Gastrocnemius medialis (tissue), 4 donors: Measurements from ENCODE around the gene PCDH9. TPM values are rescaled to one million over a fixed set of nuclear protein-coding genes. Genes with fewer than 3 reads are reported as not detected.

ENCODE experiments used
- ATAC-seq, 2 donors: fragments of 150-250 bp; one replicate each; pipeline ENCODE4 v1.9.1; 2016
- DNase-seq, 2 donors: peaks; one replicate each; pipeline ENCODE4 v3.0.0-alpha.2; 2019
- H3K27ac ChIP-seq, 4 donors: fragments of 200-600 bp; sonication (generic); 1 replicate in 1 of 4; 2 replicates in 3 of 4; pipeline ENCODE4 v1.5.1; 2016 to 2018; ENCODE audit warnings: mild to moderate bottlenecking in 2 of 4, moderate library complexity in 1 of 4
- H3K27me3 ChIP-seq, 3 donors: fragments of 200-600 bp; sonication (generic) in 2 of 3; 1 replicate in 1 of 3; 2 replicates in 2 of 3; pipeline versions ENCODE4 v1.5.1 to v1.6.0; 2016 to 2019; ENCODE audit warnings: mild to moderate bottlenecking in 1 of 3, moderate library complexity in 1 of 3
- H3K36me3 ChIP-seq, 2 donors: fragments of 200-600 bp; sonication (generic) in 1 of 2; one replicate each; pipeline ENCODE4 v1.5.1; 2017 to 2018
- H3K4me1 ChIP-seq, 2 donors: fragments of 200-600 bp; sonication (generic) in 1 of 2; one replicate each; pipeline ENCODE4 v1.5.1; 2016 to 2017; ENCODE audit warnings: mild to moderate bottlenecking in 2 of 2
- H3K4me3 ChIP-seq, 4 donors: fragments of 200-600 bp; sonication (generic) in 3 of 4; 1 replicate in 1 of 4; 2 replicates in 3 of 4; pipeline ENCODE4 v1.5.1; 2016 to 2019; ENCODE audit warnings: mild to moderate bottlenecking in 2 of 4
- H3K9me3 ChIP-seq, 3 donors: fragments of 200-600 bp; sonication (generic) in 2 of 3; 1 replicate in 1 of 3; 2 replicates in 2 of 3; pipeline ENCODE4 v1.5.1; 2016 to 2019
- POLR2A ChIP-seq, 2 donors: fragments of 450-650 bp; IDR thresholded peaks; one replicate each; pipeline ENCODE4 v1.6.1; 2017; ENCODE audit warnings: antibody characterized with exemption in 2 of 2, mild to moderate bottlenecking in 2 of 2, moderate library complexity in 2 of 2
- in situ Hi-C, 4 donors: fragments of 200-750 bp; cut with MboI; loops; one replicate each; pipeline versions ENCODE4 v1.15.0 to v1.8.0; 2017; ENCODE audit warnings: low sequenced_read_pairs in 4 of 4
- intact Hi-C: fragments of 100-400 bp; cut with DNase I; formaldehyde crosslinking; loops from one replicate; pipeline ENCODE4 v1.15.1; 2023; ENCODE audit warnings: low total_unique reads
- total RNA-seq, 4 donors: library from RNA; depleted of rRNA; stranded (reverse); fragments of >200 nt; gene quantifications; one replicate each; pipeline versions ENCODE4 v1.1.0 to v1.2.3, GENCODE V29; 2016
- TF ChIP-seq, protein P1 (sequence below), 5 experiments: fragments of 450-650 bp in 3 of 5; fragments of 200-600 bp in 2 of 5; sonication (generic) in 2 of 5; IDR thresholded peaks in 4 of 5; conservative IDR thresholded peaks in 1 of 5; 1 replicate in 4 of 5; 2 replicates in 1 of 5; pipeline ENCODE4 v1.5.1; 2016 to 2019; ENCODE audit warnings: antibody characterized with exemption in 5 of 5, mild to moderate bottlenecking in 3 of 5, moderate library complexity in 3 of 5

PCDH9 gene
- total RNA-seq, 4 donors from 2014 or later, result 1.4 to 2.1 (median 1.9) TPM

- intact Hi-C loops (no loop called here), in situ Hi-C loops (no loop called here)
- H3K36me3 ChIP-seq, result no peaks in the 10 kb centered on the region
- no peak for DNase-seq
- H3K27ac ChIP-seq, result no peak overlapping the region
- TF ChIP-seq, protein P1, sequence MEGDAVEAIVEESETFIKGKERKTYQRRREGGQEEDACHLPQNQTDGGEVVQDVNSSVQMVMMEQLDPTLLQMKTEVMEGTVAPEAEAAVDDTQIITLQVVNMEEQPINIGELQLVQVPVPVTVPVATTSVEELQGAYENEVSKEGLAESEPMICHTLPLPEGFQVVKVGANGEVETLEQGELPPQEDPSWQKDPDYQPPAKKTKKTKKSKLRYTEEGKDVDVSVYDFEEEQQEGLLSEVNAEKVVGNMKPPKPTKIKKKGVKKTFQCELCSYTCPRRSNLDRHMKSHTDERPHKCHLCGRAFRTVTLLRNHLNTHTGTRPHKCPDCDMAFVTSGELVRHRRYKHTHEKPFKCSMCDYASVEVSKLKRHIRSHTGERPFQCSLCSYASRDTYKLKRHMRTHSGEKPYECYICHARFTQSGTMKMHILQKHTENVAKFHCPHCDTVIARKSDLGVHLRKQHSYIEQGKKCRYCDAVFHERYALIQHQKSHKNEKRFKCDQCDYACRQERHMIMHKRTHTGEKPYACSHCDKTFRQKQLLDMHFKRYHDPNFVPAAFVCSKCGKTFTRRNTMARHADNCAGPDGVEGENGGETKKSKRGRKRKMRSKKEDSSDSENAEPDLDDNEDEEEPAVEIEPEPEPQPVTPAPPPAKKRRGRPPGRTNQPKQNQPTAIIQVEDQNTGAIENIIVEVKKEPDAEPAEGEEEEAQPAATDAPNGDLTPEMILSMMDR (IDR thresholded peaks at IDR 0.05 in 4 of 5, conservative IDR thresholded peaks at IDR 0.05 in 1 of 5), result no peak
- no peak for TF ChIP-seq POLR2A (IDR thresholded peaks at IDR 0.05)
- ATAC-seq, result no peak
- no peaks in the 10 kb centered on the region for H3K9me3 ChIP-seq
- H3K4me3 ChIP-seq, result no peak overlapping the region
- no peaks in the 10 kb centered on the region for H3K4me1 ChIP-seq
- H3K27me3 ChIP-seq, result no peaks in the 10 kb centered on the region
These were observed 47.0 kb downstream of the PCDH9 start for GRCh38 chr13:67183151-67183550.

- DNase-seq (no peak), ATAC-seq (no peak)
- Histone ChIP-seq H3K4me3 (no peak overlapping the region), H3K36me3 (no peaks in the 10 kb centered on the region), H3K27me3 (no peaks in the 10 kb centered on the region), H3K4me1 (no peaks in the 10 kb centered on the region), H3K27ac (no peak overlapping the region), H3K9me3 (no peaks in the 10 kb centered on the region)
- in situ Hi-C loops, result no loop called here
- intact Hi-C loops, result no loop called here
- no peak for TF ChIP-seq POLR2A (IDR thresholded peaks at IDR 0.05)
These were observed 54.2 kb downstream of the PCDH9 start for GRCh38 chr13:67175836-67176459.

DNA sequence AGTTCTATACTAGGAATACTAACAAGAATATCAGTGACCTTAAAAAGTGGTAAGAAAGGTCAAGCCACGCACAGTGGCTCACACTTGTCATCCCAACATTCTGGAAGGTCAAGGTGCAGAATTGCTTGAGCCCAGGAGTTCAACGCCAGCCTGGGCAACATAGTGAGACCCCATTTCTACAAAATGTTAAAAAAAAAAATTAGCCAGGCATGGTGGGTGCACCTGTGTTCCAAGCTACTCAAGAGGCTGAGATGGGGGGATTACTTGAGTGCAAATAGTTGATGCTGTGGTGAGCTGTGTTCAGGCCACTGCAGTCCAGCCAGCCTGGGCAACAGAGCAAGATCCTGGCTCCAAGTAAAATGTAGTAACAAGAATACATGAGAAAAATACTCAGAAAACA lies 61.8 kb downstream of the PCDH9 start:
- DNase-seq, result no peak

DNA sequence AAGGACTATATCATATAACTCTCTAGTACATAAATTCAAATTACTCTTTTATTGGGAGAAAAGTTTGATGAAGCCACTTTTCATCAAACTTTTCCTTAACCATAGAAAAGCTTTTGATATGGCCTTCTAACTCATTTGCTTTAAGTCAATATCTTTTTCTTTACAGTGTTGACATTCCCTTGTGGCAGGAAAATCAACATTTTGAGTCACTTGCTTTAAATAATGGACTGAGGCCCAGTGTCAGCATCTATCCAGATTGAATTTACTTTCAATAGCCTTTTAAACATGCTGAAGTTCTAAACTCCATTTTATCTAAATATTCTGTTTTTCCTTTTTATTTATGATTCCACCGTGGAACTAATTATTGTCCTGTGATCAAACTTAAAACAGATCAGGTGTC lies 62.7 kb downstream of the PCDH9 start:
- no peaks in the 10 kb centered on the region for H3K27me3 ChIP-seq
- no peaks in the 10 kb centered on the region for H3K9me3 ChIP-seq
- H3K4me3 ChIP-seq, result no peak overlapping the region
- intact Hi-C loops (no loop called here), in situ Hi-C loops (no loop called here)
- H3K36me3 ChIP-seq, result no peaks in the 10 kb centered on the region
- TF ChIP-seq, protein P1 (IDR thresholded peaks at IDR 0.05 in 4 of 5, conservative IDR thresholded peaks at IDR 0.05 in 1 of 5), result no peak
- TF ChIP-seq POLR2A (IDR thresholded peaks at IDR 0.05), result no peak
- DNase-seq (no peak), ATAC-seq (no peak)
- no peaks in the 10 kb centered on the region for H3K4me1 ChIP-seq
- H3K27ac ChIP-seq, result no peak overlapping the region

More for the DNA sequence above, 61.8 kb downstream of the PCDH9 start:
- Histone ChIP-seq H3K4me3 (no peak overlapping the region), H3K4me1 (no peaks in the 10 kb centered on the region), H3K9me3 (no peaks in the 10 kb centered on the region), H3K27ac (no peak overlapping the region), H3K27me3 (no peaks in the 10 kb centered on the region), H3K36me3 (no peaks in the 10 kb centered on the region)
- intact Hi-C loops (no loop called here), in situ Hi-C loops (no loop called here)
- TF ChIP-seq POLR2A (IDR thresholded peaks at IDR 0.05), result no peak
- TF ChIP-seq, protein P1 (IDR thresholded peaks at IDR 0.05 in 4 of 5, conservative IDR thresholded peaks at IDR 0.05 in 1 of 5), result no peak
- ATAC-seq, result no peak

DNA sequence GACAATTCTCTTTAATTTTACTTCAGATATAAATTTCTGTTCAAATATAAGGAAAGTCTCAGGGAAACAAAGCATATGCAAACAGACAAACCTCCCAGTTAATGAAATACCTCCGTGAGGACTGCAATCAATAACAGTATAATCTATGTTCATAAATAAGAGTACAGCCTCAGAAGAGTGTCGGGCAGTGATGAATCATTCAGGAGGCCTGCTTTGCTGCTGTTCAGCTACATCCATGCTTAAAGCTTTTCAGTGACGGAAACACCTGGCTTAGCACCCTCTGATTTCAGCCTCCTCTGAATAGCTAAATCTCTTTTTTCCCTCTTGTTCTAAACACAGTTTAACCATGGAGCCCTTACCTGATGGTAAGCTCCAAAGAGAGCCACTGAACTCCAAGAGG lies 69.0 kb downstream of the PCDH9 start:
- Histone ChIP-seq H3K9me3 (no peaks in the 10 kb centered on the region), H3K4me3 (no peak overlapping the region), H3K27me3 (no peaks in the 10 kb centered on the region), H3K36me3 (no peaks in the 10 kb centered on the region), H3K4me1 (no peaks in the 10 kb centered on the region), H3K27ac (no peak overlapping the region)
- DNase-seq (no peak), ATAC-seq (no peak)
- in situ Hi-C loops, result no loop called here
- TF ChIP-seq POLR2A (IDR thresholded peaks at IDR 0.05), result no peak
- TF ChIP-seq, protein P1 (IDR thresholded peaks at IDR 0.05 in 4 of 5, conservative IDR thresholded peaks at IDR 0.05 in 1 of 5), result no peak
- intact Hi-C loops, result no loop called here
